ENCODE data around the gene DUSP22.

DUSP22 gene

DNA sequence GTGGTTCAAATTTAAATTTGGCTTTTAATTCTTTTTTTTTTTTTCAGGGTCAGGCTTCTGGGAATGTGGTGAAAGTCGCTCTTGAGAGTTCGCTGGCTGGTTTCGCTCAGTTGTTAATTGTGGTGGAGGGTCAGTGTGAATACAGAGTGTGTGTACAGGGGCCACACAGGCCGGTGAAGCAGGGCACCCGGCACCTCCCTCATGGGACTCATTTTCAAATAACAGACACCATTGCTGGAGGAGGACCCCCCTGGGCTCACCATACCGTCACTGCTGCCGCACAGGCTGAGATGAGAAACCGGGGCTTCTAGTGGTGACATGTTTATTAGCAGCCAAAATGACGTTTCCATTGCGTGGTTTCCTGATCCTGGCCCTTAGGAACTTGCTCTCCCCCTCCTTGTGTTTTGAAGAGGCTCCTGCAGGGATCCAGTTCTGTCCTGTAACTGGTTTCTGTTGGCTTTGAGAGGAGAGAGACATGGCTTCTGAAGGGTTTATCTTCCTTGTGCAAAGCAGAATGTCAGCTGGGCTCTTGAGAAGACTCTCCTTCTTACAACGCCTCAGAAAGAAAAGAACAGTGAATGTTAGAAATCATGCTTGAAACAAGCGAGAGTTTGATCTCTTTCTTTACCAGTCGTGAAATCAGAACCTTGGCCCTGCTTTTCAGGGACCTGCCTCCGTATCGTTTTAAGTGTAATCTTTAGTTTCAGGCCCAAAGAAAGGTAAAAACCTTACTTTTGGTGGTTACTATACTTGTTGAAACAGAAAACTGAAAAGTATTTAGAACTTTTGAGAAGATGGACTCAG, 37.8 kb downstream of the DUSP22 start:
- no peak for TF ChIP-seq TAF1 (IDR thresholded peaks at IDR 0.05; ENCODE audit: borderline replicate concordance, low read depth, low read length)
- no peak for TF ChIP-seq POLR2AphosphoS5 (IDR thresholded peaks at IDR 0.05; ENCODE audit: low read depth, low read length)
- TF ChIP-seq POLR2A (IDR thresholded peaks at IDR 0.05; ENCODE audit: low read depth, low read length), result no peak
- peak; percentile 69 for FAIRE-seq

DNA sequence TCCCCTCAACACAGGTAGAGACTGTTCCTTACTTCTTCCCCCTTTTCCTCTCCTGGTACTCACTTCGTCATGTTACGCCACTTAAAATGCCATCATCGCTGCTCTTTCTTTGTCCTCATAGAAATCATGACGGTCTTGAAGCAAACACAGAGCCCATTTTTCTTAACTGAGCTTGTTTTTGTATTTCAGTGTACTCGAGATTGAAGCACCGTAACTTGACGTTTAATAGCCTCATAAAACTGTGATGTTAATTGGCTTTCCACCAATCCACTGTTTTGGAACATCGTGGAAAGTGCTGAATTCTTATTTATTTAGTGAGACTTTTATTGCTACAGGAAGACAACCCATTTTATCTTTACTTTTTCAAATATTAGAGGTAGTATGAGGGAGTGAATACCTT, 38.7 kb downstream of the DUSP22 start:
- DNase-seq (ENCODE audit: insufficient read length) (no peak), FAIRE-seq (no peak)
- TF ChIP-seq POLR2A (IDR thresholded peaks at IDR 0.05; ENCODE audit: low read depth, low read length) (no peak), POLR2AphosphoS5 (IDR thresholded peaks at IDR 0.05; ENCODE audit: low read depth, low read length) (no peak), TAF1 (IDR thresholded peaks at IDR 0.05; ENCODE audit: borderline replicate concordance, low read depth, low read length) (no peak)

More for the DNA sequence above, 37.8 kb downstream of the DUSP22 start:
- no peak for DNase-seq (ENCODE audit: insufficient read length)

DNA sequence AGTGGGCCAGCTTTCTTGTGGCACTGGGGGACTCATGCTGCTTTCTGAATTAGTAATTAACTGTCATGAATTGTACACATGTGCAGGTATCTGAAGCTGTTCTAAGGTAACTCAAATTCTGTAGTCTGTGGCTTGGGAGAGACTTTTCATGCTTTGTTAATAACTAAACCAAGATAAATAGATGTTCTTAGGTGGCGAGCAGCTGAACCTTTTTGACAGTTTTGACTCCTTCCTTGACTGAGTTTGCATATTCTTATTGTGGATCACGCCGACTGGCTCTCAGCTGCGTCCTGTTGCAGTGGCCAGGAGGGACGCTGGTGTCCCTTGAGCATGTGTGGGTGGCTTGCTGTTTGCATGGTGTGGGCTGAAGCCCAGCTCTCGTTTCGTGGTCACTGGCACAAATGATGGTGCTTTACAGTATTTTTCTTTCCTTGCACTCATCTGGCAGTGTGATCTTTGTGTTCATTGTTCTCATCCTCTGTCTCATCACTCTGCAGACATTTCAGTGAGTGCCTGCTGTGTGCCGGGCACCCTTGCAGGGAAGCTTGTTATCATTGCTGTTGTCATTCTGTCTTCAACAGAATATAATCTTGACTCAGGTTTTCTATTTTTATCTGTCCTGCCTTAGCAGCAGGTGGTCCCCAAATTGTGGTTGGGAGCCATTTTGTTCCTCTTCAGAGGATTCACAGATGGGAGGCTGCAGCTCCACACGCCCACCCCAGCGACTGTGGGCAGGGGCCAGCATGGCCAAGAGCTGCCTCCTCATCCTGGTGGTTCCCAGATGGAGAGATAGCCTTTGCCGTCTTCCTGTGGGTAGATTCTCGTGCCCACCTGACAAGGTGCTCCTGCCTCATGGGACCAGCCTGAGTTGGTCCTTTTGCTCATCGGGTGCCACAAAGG, 39.6 kb downstream of the DUSP22 start:
- DNase-seq (ENCODE audit: insufficient read length), result no peak
- FAIRE-seq, result peak; percentile 93
- TF ChIP-seq POLR2A (IDR thresholded peaks at IDR 0.05; ENCODE audit: low read depth, low read length) (peak; percentile 41; the same call in 1 of the 2 replicates), TAF1 (IDR thresholded peaks at IDR 0.05; ENCODE audit: borderline replicate concordance, low read depth, low read length) (no peak), POLR2AphosphoS5 (IDR thresholded peaks at IDR 0.05; ENCODE audit: low read depth, low read length) (0 out of 2 replicates have a peak, but pooled peaks have one; percentile 21)

DNA sequence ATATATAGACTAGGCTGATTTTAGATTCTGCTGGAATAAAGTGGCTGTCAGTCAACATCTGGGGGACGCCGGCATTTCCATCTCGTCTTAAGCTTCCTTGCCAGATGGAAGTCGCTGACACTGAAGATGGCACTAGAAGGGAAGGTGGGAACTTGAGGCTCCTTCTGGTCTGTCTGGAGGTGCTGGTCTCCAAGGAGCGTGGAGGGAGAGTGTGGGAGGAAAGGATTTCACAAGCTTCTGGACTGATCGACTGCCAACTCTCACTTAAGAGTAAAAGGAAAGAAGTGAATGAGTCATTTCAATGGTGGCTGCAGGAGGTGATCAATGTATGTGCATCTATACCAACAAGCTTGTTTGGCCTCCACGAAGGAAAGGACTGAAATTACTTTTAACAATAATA, 40.4 kb downstream of the DUSP22 start:
- DNase-seq (ENCODE audit: insufficient read length) (no peak), FAIRE-seq (no peak)
- TF ChIP-seq TAF1 (IDR thresholded peaks at IDR 0.05; ENCODE audit: borderline replicate concordance, low read depth, low read length) (no peak), POLR2AphosphoS5 (IDR thresholded peaks at IDR 0.05; ENCODE audit: low read depth, low read length) (no peak), POLR2A (IDR thresholded peaks at IDR 0.05; ENCODE audit: low read depth, low read length) (no peak)

DNA sequence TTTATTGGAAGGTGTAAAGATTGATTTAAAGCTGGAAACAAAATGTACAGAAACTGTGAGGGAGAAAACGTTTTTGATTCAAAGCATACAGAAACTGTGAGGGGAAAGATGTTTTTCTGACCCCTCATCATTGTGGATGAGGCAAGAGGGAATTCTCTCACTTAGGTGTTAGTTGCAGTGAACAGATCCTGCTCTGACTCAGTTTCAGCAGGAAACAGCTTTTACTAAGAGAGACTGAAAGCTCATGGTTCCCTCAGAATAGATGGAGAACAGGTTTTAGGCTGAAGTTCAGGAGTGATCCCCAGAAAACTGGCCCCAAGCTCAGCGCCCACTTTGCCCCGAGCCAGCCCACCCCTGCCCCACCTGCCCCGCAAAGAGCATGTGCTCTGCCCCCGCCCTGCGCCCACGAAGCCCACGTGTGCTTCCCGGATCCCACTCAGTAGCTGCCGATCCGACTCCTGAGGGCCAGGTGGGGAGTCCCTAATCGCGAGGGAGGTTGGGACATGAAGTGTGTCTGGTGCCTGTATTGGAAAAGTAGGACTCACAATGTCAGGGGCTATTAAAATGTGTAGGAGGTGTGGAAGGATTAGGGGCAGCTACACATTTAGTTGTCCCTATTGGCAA, 41.2 kb downstream of the DUSP22 start:
- FAIRE-seq (no peak), DNase-seq (ENCODE audit: insufficient read length) (no peak)
- TF ChIP-seq TAF1 (IDR thresholded peaks at IDR 0.05; ENCODE audit: borderline replicate concordance, low read depth, low read length) (no peak), POLR2A (IDR thresholded peaks at IDR 0.05; ENCODE audit: low read depth, low read length) (no peak), POLR2AphosphoS5 (IDR thresholded peaks at IDR 0.05; ENCODE audit: low read depth, low read length) (no peak)

DNA sequence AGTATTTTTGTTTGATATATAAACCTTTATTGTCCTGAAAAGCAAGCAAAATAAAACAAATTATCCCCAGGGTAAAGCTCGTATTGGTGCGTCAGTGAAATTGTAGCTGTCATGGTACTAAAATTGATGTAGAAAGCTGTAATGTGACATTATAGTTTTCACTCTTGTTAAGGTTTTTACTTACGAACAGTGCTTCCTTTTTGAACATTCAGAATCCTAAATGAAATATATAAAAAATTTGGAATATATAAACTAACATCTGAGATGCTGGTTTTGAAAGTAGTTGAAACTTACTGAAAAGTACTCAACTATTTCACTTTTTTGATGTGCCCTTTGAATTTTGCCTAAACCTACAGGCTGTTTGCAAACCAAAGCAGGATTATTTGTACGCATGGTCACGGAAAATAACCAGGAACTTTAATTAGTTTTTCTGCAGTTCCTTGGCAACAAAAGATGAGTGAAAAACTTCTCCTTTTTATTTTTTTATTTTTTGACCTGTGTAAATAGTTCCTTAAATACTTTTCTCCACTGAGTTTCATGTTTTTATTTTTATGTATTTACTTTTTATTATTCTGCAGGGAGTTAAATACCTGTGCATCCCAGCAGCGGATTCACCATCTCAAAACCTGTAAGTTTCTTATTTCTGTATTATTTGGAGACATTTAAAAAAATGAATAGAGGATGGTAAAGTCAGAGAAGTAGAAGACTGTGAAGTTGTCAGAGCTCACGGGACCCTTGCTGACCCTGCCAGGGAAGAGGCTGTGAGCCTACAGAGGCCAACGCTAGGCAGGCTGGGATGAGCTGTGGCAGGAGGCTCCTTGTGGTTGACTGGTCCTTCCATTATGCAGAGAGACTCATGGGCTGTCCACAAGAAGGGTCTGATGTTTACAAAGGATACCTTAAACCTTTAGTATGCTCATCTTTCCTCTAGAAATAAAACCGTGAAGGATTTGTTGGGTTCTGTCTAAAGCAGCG, 42.5 kb downstream of the DUSP22 start:
- no peak for TF ChIP-seq TAF1 (IDR thresholded peaks at IDR 0.05; ENCODE audit: borderline replicate concordance, low read depth, low read length)
- no peak for FAIRE-seq
- DNase-seq (ENCODE audit: insufficient read length), result no peak

DNA sequence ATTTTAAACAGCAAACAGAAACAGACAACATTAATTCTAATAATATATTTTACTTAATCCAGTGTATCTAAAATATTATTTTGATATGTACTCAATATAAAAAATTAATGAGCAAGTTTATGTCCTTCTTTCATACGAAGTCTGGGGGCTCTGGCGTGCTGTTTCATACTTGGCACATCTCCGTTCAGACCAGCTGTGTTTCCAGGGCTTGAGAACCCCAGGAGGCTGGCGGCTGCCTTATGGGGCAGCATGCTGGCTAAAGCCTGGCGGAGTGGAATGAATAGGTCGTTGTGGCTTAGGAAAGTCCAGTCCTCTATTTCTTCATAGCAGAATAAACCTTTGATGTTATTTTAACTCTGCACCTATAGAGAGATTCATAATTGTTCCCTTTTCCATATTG, 43.3 kb downstream of the DUSP22 start:
- DNase-seq (ENCODE audit: insufficient read length), result no peak
- no peak for FAIRE-seq
- TF ChIP-seq POLR2A (IDR thresholded peaks at IDR 0.05; ENCODE audit: low read depth, low read length), result no peak
- no peak for TF ChIP-seq TAF1 (IDR thresholded peaks at IDR 0.05; ENCODE audit: borderline replicate concordance, low read depth, low read length)
- TF ChIP-seq POLR2AphosphoS5 (IDR thresholded peaks at IDR 0.05; ENCODE audit: low read depth, low read length), result no peak

DNA sequence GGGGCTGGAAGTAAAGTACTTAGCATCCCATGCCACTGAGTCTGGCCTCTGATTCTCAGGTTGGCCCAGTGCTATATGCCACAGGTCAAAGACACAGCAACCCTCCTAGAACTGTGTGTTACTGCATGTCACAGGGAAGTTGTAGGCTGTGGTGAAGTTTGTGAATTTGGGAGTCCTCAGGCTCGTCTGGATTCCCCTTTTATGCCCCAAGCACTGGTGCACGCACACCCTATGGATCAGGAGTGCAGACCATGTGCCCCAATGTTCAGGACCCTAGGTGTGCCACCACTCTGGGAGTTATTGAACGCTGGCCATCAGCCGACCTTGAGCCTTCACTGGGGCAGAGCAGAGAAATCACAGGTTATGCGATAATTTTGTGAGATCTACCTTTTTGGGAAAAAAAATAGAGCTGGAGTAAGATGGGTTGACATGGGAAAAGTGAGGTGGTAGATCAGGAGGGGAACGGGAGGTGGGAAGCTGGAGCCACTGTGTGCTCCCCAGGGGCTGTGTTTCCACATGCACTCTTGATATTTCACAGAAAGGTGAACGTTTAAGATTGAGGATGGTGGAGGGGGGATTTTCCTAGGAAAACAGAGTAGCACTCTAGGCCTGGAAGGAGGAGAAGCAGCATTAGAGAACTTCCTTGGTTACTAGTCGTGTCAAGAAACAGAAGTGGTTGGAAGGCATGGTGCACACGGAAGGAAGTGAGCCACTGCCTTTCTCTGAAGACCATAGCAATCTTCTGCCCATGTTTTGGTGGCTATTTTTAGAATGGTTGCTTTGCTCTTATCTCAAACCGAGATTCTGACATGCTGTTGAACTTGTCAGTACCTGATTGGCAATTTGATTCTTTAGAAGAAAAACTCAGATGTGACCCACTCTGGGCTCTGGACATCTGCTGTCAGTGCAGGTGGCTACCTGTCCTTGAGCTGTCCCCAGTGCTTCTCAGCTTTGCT, 44.1 kb downstream of the DUSP22 start:
- no peak for TF ChIP-seq POLR2A (IDR thresholded peaks at IDR 0.05; ENCODE audit: low read depth, low read length)
- TF ChIP-seq TAF1 (IDR thresholded peaks at IDR 0.05; ENCODE audit: borderline replicate concordance, low read depth, low read length), result no peak
- TF ChIP-seq POLR2AphosphoS5 (IDR thresholded peaks at IDR 0.05; ENCODE audit: low read depth, low read length), result no peak
- FAIRE-seq (peak; percentile 73), DNase-seq (ENCODE audit: insufficient read length) (no peak)

DNA sequence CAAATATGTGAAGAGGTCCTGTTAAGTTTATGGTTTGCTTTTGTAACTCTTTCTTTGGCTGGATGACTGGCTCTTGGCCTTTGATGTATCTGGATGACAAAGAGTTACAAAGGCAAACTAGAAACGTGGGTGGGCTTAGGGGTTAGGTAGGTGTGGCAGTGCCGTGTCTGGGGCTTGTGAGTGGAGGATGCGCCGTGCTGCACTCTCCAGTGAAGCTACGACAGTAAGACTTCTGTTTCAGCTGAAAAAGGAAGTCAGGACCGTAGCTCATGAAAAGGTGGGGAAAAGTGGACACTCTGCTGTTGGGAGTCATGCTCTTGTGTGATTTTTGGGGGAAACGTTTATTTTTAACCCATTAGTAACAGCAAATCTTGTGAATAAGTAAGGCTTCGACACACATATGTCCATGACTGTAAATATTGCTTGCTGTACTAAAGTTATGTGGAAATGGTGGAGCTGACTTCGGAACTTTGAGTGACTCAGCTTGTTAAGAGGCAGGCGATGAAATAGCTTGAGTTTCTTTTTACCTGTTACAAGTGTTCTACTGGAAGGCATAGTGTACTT, 45.6 kb downstream of the DUSP22 start:
- TF ChIP-seq TAF1 (IDR thresholded peaks at IDR 0.05; ENCODE audit: borderline replicate concordance, low read depth, low read length) (no peak), POLR2AphosphoS5 (IDR thresholded peaks at IDR 0.05; ENCODE audit: low read depth, low read length) (no peak), POLR2A (IDR thresholded peaks at IDR 0.05; ENCODE audit: low read depth, low read length) (no peak)
- DNase-seq (ENCODE audit: insufficient read length) (no peak), FAIRE-seq (no peak)
